Measurements from ENCODE around the gene KIFC1. TPM values are rescaled to one million over a fixed set of nuclear protein-coding genes. Genes with fewer than 3 reads are reported as not detected.

Gene KIFC1
- total and polyA plus RNA-seq, 9 of the 15 experiments (the other 6 are each of a cell fraction or from before 2014, with no cell fraction given), result 1.3 to 95.2 (median 76.9) TPM

DNA sequence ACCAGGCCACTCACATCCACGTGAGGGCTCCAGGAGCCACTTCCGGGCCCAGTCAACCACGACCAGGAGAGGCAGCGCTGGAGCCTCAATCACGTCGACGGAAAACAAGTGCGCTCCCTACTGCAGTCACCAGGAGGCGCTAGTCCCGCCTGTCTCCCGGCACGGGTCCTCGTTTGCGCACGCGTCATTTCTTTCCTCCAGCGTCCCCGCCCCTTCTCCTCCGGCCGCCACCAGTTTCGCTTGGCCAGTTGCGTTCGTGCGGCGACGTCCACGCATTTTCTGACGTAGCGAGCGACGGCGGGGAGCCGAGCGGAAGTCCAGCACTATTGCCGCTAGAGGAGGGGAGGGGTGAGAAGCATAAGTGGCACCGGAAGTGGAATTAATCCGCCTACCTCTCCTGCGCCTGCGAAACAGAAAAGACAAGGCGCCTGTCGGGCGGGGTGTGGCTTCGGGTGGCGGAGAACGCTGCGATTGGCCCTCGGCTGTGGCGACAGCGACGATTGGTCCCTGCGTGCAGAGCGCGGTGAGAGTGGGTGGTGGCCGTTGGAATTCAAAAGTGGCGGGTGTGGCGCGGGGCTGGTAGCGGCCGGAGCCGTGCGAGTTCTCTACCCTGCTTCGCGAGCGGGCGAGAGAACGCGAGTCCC is at the start of gene KIFC1 (continued):
- TF ChIP-seq, protein P1, sequence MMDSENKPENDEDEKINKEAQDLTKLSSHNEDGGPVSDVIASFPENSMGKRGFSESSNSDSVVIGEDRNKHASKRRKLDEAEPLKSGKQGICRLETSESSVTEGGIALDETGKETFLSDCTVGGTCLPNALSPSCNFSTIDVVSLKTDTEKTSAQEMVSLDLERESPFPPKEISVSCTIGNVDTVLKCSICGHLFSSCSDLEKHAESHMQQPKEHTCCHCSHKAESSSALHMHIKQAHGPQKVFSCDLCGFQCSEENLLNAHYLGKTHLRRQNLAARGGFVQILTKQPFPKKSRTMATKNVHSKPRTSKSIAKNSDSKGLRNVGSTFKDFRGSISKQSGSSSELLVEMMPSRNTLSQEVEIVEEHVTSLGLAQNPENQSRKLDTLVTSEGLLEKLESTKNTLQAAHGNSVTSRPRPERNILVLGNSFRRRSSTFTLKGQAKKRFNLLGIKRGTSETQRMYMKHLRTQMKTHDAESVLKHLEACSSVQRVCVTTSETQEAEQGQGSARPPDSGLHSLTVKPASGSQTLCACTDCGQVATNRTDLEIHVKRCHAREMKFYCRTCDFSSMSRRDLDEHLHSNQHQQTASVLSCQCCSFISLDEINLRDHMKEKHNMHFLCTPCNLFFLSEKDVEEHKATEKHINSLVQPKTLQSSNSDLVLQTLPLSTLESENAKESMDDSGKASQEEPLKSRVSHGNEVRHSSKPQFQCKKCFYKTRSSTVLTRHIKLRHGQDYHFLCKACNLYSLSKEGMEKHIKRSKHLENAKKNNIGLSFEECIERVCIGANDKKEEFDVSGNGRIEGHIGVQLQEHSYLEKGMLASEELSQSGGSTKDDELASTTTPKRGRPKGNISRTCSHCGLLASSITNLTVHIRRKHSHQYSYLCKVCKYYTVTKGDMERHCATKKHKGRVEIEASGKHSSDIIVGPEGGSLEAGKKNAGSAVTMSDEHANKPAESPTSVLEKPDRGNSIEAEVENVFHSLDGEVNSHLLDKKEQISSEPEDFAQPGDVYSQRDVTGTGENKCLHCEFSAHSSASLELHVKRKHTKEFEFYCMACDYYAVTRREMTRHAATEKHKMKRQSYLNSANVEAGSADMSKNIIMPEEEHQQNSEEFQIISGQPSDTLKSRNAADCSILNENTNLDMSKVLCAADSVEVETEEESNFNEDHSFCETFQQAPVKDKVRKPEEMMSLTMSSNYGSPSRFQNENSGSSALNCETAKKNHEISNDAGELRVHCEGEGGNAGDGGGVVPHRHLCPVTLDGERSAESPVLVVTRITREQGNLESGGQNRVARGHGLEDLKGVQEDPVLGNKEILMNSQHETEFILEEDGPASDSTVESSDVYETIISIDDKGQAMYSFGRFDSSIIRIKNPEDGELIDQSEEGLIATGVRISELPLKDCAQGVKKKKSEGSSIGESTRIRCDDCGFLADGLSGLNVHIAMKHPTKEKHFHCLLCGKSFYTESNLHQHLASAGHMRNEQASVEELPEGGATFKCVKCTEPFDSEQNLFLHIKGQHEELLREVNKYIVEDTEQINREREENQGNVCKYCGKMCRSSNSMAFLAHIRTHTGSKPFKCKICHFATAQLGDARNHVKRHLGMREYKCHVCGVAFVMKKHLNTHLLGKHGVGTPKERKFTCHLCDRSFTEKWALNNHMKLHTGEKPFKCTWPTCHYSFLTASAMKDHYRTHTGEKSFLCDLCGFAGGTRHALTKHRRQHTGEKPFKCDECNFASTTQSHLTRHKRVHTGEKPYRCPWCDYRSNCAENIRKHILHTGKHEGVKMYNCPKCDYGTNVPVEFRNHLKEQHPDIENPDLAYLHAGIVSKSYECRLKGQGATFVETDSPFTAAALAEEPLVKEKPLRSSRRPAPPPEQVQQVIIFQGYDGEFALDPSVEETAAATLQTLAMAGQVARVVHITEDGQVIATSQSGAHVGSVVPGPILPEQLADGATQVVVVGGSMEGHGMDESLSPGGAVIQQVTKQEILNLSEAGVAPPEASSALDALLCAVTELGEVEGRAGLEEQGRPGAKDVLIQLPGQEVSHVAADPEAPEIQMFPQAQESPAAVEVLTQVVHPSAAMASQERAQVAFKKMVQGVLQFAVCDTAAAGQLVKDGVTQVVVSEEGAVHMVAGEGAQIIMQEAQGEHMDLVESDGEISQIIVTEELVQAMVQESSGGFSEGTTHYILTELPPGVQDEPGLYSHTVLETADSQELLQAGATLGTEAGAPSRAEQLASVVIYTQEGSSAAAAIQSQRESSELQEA (IDR thresholded peaks at IDR 0.05; ENCODE audit: low read depth), result no peak
- TF ChIP-seq HMGN3 (IDR thresholded peaks at IDR 0.05; ENCODE audit: borderline replicate concordance, extremely low read depth, insufficient read length, low read depth, low read length) (peak; percentile 88), ZNF830 (CRISPR knock-in tag; IDR thresholded peaks at IDR 0.05) (no peak), ELF4 (CRISPR knock-in tag; IDR thresholded peaks at IDR 0.05) (peak; percentile 49), BDP1 (IDR thresholded peaks at IDR 0.05; ENCODE audit: insufficient read depth, insufficient read length) (no peak), TAF7 (tag; IDR thresholded peaks at IDR 0.05) (no peak), TFAM (CRISPR knock-in tag; conservative IDR thresholded peaks at IDR 0.05) (no peak), ZKSCAN3 (CRISPR knock-in tag; IDR thresholded peaks at IDR 0.05) (no peak), JUND (IDR thresholded peaks at IDR 0.05; ENCODE audit: borderline replicate concordance, low read depth, low read length) (peak; percentile 80), JUND (tag; IDR thresholded peaks at IDR 0.05; ENCODE audit: borderline replicate concordance, low read depth, low read length) (peak; percentile 80; the same call in 2 of the 3 replicates), GTF2A2 (tag; IDR thresholded peaks at IDR 0.05) (no peak), MEF2D (tag; conservative IDR thresholded peaks at IDR 0.05; ENCODE audit: low read depth) (no peak), MAZ (CRISPR knock-in tag; conservative IDR thresholded peaks at IDR 0.05 in 1 of 2, IDR thresholded peaks at IDR 0.05 in 1 of 2) (peak; percentile 92 to 96), TAL1 (IDR thresholded peaks at IDR 0.05) (no peak)
- TF ChIP-seq, protein P2, sequence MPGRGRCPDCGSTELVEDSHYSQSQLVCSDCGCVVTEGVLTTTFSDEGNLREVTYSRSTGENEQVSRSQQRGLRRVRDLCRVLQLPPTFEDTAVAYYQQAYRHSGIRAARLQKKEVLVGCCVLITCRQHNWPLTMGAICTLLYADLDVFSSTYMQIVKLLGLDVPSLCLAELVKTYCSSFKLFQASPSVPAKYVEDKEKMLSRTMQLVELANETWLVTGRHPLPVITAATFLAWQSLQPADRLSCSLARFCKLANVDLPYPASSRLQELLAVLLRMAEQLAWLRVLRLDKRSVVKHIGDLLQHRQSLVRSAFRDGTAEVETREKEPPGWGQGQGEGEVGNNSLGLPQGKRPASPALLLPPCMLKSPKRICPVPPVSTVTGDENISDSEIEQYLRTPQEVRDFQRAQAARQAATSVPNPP (IDR thresholded peaks at IDR 0.05; ENCODE audit: borderline replicate concordance, insufficient read depth, insufficient read length), result no peak
- TF ChIP-seq, protein P3, sequence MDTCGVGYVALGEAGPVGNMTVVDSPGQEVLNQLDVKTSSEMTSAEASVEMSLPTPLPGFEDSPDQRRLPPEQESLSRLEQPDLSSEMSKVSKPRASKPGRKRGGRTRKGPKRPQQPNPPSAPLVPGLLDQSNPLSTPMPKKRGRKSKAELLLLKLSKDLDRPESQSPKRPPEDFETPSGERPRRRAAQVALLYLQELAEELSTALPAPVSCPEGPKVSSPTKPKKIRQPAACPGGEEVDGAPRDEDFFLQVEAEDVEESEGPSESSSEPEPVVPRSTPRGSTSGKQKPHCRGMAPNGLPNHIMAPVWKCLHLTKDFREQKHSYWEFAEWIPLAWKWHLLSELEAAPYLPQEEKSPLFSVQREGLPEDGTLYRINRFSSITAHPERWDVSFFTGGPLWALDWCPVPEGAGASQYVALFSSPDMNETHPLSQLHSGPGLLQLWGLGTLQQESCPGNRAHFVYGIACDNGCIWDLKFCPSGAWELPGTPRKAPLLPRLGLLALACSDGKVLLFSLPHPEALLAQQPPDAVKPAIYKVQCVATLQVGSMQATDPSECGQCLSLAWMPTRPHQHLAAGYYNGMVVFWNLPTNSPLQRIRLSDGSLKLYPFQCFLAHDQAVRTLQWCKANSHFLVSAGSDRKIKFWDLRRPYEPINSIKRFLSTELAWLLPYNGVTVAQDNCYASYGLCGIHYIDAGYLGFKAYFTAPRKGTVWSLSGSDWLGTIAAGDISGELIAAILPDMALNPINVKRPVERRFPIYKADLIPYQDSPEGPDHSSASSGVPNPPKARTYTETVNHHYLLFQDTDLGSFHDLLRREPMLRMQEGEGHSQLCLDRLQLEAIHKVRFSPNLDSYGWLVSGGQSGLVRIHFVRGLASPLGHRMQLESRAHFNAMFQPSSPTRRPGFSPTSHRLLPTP (IDR thresholded peaks at IDR 0.05; ENCODE audit: borderline replicate concordance, extremely low read depth, insufficient read length), result no peak
